Mucosa of rectum (tissue), 2 donors: ENCODE data around the gene TANGO6.
"Not testable (repeated sequence)": the region's sequence is repeated elsewhere in the genome, so short reads cannot be mapped to it uniquely, and the experiment has no call there.

Experiments used
- H3K27ac ChIP-seq, 2 donors: one replicate each; pipeline ENCODE4 v1.7.0; 2013; ENCODE audit warnings: inconsistent platforms in 2 of 2, low read depth in 2 of 2, low read length in 2 of 2
- H3K27me3 ChIP-seq, 2 donors: one replicate each; pipeline ENCODE4 v1.7.0; 2013; ENCODE audit warnings: low read length in 2 of 2; ENCODE audit not compliant: control insufficient read depth in 2 of 2, insufficient read depth in 2 of 2
- H3K36me3 ChIP-seq, 2 donors: one replicate each; pipeline ENCODE4 v1.7.0; 2013; ENCODE audit warnings: low read length in 2 of 2; ENCODE audit not compliant: control insufficient read depth in 2 of 2, insufficient read depth in 2 of 2
- H3K4me1 ChIP-seq, 2 donors: one replicate each; pipeline ENCODE4 v1.7.0; 2013; ENCODE audit warnings: low read length in 2 of 2, mild to moderate bottlenecking in 1 of 2; ENCODE audit not compliant: control insufficient read depth in 2 of 2, insufficient read depth in 2 of 2
- H3K4me3 ChIP-seq, 2 donors: one replicate each; pipeline ENCODE4 v1.7.0; 2013; ENCODE audit warnings: low read length in 2 of 2
- H3K9ac ChIP-seq, 2 donors: one replicate each; pipeline ENCODE4 v1.7.0; 2013; ENCODE audit warnings: low read length in 2 of 2, low read depth in 1 of 2, mild to moderate bottlenecking in 1 of 2
- H3K9me3 ChIP-seq, 2 donors: one replicate each; pipeline ENCODE4 v1.7.0; 2013; ENCODE audit warnings: low read length in 2 of 2; ENCODE audit not compliant: control insufficient read depth in 2 of 2
- donor health status: healthy.
- donor health status: Normal muscosa, but diverticular disease.

TANGO6 gene

DNA sequence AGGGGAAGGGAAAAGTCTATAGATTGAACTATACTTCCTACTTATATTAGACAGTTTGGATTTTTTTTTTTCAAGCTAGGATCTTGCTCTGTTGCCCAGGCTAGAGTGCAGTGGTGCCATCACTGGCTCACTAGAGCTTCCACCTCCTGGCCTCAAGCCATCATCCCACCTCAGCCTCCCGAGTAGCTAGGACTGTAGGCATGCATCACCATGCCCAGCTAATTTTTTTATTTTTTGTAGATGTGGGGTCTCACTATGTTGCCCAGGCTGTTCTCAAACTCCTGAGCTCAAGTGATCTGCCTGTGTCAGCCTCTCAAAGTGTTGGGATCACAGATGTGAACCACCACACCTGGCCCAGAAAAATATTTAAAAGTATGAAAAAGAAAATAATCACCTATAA, 141.1 kb downstream of the TANGO6 start:
- no peaks in the 10 kb centered on the region for H3K9me3 ChIP-seq
- H3K27ac ChIP-seq = no peak overlapping the region
- H3K27me3 ChIP-seq = no peaks in the 10 kb centered on the region
- no peaks in the 10 kb centered on the region for H3K36me3 ChIP-seq
- no peaks in the 10 kb centered on the region for H3K4me1 ChIP-seq
- H3K4me3 ChIP-seq = no peak overlapping the region
- no peak overlapping the region for H3K9ac ChIP-seq

DNA sequence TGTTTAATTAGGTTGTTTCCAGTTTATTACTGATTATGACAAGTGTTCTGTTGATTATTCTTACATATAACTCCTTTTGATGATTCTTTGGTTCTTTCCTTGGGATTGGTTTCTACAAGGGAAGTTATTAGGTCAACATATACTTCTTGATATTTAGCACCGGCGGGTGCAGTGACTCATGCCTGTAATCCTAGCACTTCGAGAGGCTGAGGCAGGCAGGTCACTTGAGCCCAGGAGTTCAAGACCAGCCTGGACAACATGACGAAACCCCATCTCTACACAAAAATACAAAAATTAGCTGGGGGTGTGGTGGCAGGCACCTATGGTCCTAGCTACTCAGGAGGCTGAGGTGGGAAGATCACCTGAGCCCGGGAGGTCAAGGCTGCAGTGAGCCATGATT, 141.9 kb downstream of the TANGO6 start:
- Histone ChIP-seq H3K4me3 (no peak overlapping the region), H3K9ac (no peak overlapping the region), H3K27ac (no peak overlapping the region), H3K27me3 (no peaks in the 10 kb centered on the region), H3K4me1 (no peaks in the 10 kb centered on the region), H3K9me3 (no peaks in the 10 kb centered on the region), H3K36me3 (no peaks in the 10 kb centered on the region)

DNA sequence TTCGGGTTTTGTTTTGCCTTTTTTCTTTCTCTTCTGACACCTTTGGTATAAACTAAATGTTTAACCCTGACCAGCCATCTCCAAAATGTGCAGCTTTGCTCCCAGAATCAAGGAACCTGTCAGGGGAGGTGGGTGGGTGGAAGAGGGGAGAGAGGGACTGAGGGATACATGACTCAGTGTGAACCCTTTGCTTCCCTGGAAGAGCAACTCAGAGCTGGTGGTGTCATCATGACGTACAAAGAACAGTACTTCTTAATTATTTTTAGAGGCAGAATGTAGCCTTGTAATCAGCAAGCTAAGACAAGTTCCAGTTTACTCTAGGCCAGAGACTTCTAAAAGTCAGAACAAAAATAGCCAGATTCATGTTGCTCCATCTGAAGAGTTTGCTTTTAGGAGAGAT, 142.5 kb downstream of the TANGO6 start:
- no peak overlapping the region for H3K4me3 ChIP-seq
- no peaks in the 10 kb centered on the region for H3K27me3 ChIP-seq
- no peaks in the 10 kb centered on the region for H3K4me1 ChIP-seq
- H3K27ac ChIP-seq = no peak overlapping the region
- no peaks in the 10 kb centered on the region for H3K36me3 ChIP-seq
- H3K9ac ChIP-seq = no peak overlapping the region
- no peaks in the 10 kb centered on the region for H3K9me3 ChIP-seq

DNA sequence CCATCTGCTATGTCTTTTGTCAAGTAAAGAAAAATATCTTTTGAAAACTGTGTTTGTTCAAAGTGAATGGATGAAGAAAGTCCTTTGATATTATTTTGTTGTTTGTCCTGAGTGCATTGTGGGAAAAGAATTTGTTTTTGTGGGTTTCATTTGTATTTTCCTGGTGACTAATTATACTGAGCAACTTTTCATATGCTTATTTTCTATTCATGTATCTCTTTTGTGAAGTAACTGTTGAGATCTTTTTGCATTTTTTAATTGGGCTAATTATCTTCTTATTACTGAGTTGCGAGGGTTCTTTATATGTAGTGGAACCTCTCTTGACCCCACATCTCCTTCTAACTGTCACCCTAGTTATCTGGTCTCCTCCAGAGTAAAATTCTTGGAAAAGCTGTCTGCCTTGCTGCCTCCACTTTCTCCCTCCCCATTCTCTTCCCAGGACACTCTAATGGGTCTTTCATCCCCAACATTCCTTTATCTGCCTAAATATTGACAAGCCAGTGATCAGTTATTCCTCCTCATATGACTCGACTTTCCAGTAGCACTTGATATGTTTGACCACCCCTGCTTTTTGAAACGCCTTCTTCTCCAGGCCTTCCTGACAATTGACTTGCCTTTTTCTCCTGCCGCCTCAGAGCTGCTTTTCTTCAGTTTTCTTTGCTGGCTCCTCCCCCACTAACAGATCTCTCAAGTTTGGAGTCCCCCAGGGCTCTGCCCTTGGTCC, 144.6 kb downstream of the TANGO6 start:
- Histone ChIP-seq H3K4me1 (no peaks in the 10 kb centered on the region), H3K4me3 (no peak overlapping the region), H3K9me3 (no peaks in the 10 kb centered on the region), H3K27me3 (no peaks in the 10 kb centered on the region), H3K27ac (no peak overlapping the region), H3K9ac (no peak overlapping the region), H3K36me3 (no peaks in the 10 kb centered on the region)

DNA sequence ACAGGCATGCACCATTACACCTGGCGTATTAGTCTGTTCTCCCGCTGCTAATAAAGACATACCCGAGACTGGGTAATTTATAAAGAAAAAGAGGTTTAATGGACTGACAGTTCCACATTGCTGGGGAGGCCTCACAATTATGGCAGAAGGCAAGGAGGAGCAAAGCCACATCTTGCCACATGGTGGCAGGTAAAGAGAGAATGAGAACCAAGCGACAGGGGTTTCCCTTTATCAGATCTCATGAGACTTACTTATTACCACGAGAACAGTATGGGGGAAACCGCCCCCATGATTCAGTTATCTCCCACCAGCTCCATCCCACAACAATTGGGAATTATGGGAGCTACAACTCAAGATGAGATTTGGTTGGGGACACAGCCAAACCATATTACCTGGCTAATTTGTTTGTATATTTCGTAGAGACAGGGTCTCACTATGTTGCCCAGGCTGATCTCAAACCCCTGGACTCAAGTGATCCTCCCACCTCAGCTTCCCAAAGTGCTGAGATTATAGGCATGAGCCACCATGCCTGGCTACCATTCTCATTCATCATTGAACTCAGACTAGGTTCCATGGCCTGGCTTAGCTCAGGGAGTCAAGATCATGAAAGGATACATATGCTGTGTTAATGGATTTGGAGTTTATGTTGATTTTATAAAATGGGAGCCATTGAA, 147.0 kb downstream of the TANGO6 start:
- H3K4me3 ChIP-seq, H3K9me3 ChIP-seq, H3K36me3 ChIP-seq, H3K27ac ChIP-seq, H3K4me1 ChIP-seq, H3K9ac ChIP-seq, H3K27me3 ChIP-seq: not testable (repeated sequence)

DNA sequence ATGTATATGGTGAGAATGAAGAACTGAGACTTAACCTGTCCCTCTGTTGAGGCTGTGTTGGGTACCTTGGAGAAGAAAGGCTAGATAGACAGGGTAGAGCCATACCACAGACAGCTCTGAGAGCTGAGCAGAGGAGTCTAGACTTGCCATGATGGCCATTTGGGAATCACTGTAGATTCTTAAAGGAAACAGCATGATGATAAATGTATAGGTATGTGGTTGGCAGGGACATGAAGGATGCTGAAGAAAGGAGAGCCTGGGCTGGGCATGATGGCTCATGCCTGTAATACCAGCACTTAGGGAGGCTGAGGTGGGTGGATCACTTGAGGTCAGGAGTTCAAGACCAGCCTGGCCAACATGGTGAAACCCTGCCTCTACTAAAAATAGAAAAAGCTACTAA, 147.7 kb downstream of the TANGO6 start:
- H3K27me3 ChIP-seq = no peaks in the 10 kb centered on the region
- no peak overlapping the region for H3K27ac ChIP-seq
- peaks cover 0 to 7% of the 10 kb centered on the region in 2 donors for H3K4me1 ChIP-seq
- H3K4me3 ChIP-seq = no peak overlapping the region
- H3K36me3 ChIP-seq = no peaks in the 10 kb centered on the region
- no peak overlapping the region for H3K9ac ChIP-seq
- no peaks in the 10 kb centered on the region for H3K9me3 ChIP-seq

DNA sequence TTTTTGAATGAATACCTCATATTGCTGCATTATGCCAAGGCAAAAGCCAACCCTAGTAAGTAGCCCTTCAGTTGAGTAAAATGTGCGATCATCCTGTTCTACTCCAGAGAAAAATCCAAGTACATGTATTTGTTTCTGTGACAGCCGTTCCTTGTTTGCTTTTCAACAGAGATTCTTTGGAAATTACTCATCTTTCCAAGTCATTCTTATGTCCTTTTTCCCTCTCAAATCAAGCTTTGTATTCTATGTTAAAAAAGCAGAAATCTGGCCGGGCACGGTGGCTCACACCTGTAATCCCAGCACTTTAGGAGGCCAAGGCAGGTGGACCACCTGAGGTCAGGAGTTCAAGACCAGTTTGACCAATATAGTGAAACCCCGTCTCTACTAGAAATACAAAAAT, 149.2 kb downstream of the TANGO6 start:
- Histone ChIP-seq H3K27me3 (no peaks in the 10 kb centered on the region), H3K4me3 (no peak overlapping the region), H3K9ac (no peak overlapping the region), H3K27ac (no peak overlapping the region), H3K36me3 (no peaks in the 10 kb centered on the region), H3K4me1 (peaks cover 0 to 7% of the 10 kb centered on the region in 2 donors), H3K9me3 (no peaks in the 10 kb centered on the region)

DNA sequence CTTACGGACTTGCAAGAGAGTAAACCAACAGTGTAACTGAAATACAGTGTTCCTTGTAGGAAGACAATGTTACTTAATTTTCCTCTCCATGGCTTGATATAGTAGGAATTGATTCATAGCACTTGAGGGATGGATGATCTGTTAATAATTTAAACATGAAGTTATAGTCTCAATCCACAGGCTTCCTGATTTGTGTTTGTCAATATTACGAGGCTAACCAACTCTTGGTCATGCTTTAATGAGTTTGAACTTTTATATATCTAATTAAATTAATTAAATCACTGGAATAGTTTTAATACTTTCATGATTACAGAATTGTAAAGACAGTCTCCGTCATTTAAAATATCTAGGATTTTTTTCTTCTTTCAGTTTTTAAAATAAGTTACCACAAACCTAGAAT, 150.1 kb downstream of the TANGO6 start:
- peaks cover 0 to 7% of the 10 kb centered on the region in 2 donors for H3K4me1 ChIP-seq
- H3K4me3 ChIP-seq = no peak overlapping the region
- H3K27me3 ChIP-seq = no peaks in the 10 kb centered on the region
- no peaks in the 10 kb centered on the region for H3K36me3 ChIP-seq
- peak overlapping the region in 1 of 2 donors; percentile 7 for H3K27ac ChIP-seq
- H3K9ac ChIP-seq = no peak overlapping the region
- H3K9me3 ChIP-seq = no peaks in the 10 kb centered on the region

DNA sequence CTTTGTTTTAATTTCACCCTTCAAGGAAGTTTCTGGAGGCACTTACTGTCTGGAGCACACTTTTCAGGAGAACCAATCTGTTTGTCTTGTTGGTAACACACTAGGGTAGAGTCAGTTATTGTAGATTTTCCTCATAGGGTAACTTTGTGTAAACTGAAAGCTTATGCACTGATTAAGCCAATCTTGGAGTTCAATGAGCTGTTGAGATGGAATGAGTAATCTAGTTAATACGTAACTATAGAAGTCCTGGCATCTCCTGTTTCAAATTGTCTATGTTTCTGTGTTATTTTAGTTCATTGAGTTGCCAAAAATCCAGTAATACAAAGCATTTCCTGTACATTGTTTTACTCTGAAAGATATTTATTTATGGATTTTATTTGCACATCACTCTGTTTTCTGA, 150.6 kb downstream of the TANGO6 start:
- Histone ChIP-seq H3K4me1 (peaks cover 0 to 7% of the 10 kb centered on the region in 2 donors), H3K36me3 (no peaks in the 10 kb centered on the region), H3K27me3 (no peaks in the 10 kb centered on the region), H3K9ac (no peak overlapping the region), H3K27ac (peak overlapping the region; percentile 29 to 40), H3K4me3 (no peak overlapping the region), H3K9me3 (no peaks in the 10 kb centered on the region)

DNA sequence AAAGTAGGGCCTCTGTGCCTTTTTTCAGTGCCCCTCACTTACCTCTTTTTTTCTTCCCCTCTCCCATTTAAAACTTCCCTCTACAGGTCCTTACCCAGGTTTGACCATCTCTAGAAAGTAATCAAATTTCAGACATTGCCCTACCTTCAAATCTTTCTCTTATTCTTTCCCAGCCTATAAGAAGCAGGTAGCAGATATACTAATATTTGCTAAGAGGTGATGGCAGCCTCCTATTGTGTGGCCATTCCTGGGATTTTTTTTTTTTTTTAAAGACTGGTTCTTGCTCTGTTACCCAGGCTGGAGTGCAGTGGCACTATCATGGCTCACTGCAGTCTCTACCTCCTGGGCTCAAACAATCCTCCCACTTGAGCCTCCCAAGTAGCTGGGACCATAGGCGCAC, 151.0 kb downstream of the TANGO6 start:
- Histone ChIP-seq H3K4me3 (no peak overlapping the region), H3K4me1 (peaks cover 0 to 7% of the 10 kb centered on the region in 2 donors), H3K9ac (no peak overlapping the region), H3K9me3 (no peaks in the 10 kb centered on the region), H3K27ac (peak overlapping the region; percentile 29 to 40), H3K27me3 (no peaks in the 10 kb centered on the region), H3K36me3 (no peaks in the 10 kb centered on the region)
